ENCODE measurements around the gene HOXA9. TPM values are rescaled to one million over a fixed set of nuclear protein-coding genes. Genes with fewer than 3 reads are reported as not detected.

Gene HOXA9
- total and polyA plus RNA-seq, 4 donors, result 0.02 to 0.70 TPM; not detected in 2

- H3K9ac ChIP-seq (ENCODE audit: low read depth in 1 of 2, low read length in 2 of 2), result no peak overlapping the region
- H3K36me3 ChIP-seq (ENCODE audit: control insufficient read depth in 4 of 4, insufficient read depth in 3 of 4, low read depth in 1 of 4, low read length in 3 of 4), result no peaks in the 10 kb centered on the region
- no peaks in the 10 kb centered on the region for H3K9me3 ChIP-seq (ENCODE audit: control insufficient read depth in 4 of 4, low read length in 3 of 4)
- H3K27me3 ChIP-seq (ENCODE audit: control insufficient read depth in 4 of 4, insufficient read depth in 4 of 4, low read length in 3 of 4), result peaks cover 0 to 27% (median 6%) of the 10 kb centered on the region in 4 donors
- peaks cover 0 to 2% (median under 1%) of the 10 kb centered on the region in 4 donors for H3K4me1 ChIP-seq (ENCODE audit: control insufficient read depth in 4 of 4, insufficient read depth in 4 of 4, low read length in 3 of 4)
- WGBS, result 24% methylated on average over 45 of the region's 45 CpGs
- TF ChIP-seq, protein P1, sequence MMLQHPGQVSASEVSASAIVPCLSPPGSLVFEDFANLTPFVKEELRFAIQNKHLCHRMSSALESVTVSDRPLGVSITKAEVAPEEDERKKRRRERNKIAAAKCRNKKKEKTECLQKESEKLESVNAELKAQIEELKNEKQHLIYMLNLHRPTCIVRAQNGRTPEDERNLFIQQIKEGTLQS (IDR thresholded peaks at IDR 0.05), result no peak
- TF ChIP-seq GABPA (IDR thresholded peaks at IDR 0.05 in 1 of 2, conservative IDR thresholded peaks at IDR 0.05 in 1 of 2) (no peak), SP1 (IDR thresholded peaks at IDR 0.05) (no peak), NR2F2 (IDR thresholded peaks at IDR 0.05) (no peak), HNF4A (conservative IDR thresholded peaks at IDR 0.05) (no peak), RAD21 (IDR thresholded peaks at IDR 0.05) (no peak), JUND (IDR thresholded peaks at IDR 0.05) (no peak), MAX (IDR thresholded peaks at IDR 0.05) (no peak), FOXA1 (IDR thresholded peaks at IDR 0.05) (no peak), TAF1 (conservative IDR thresholded peaks at IDR 0.05) (no peak), HNF4G (IDR thresholded peaks at IDR 0.05) (no peak)
- TF ChIP-seq, protein P2, sequence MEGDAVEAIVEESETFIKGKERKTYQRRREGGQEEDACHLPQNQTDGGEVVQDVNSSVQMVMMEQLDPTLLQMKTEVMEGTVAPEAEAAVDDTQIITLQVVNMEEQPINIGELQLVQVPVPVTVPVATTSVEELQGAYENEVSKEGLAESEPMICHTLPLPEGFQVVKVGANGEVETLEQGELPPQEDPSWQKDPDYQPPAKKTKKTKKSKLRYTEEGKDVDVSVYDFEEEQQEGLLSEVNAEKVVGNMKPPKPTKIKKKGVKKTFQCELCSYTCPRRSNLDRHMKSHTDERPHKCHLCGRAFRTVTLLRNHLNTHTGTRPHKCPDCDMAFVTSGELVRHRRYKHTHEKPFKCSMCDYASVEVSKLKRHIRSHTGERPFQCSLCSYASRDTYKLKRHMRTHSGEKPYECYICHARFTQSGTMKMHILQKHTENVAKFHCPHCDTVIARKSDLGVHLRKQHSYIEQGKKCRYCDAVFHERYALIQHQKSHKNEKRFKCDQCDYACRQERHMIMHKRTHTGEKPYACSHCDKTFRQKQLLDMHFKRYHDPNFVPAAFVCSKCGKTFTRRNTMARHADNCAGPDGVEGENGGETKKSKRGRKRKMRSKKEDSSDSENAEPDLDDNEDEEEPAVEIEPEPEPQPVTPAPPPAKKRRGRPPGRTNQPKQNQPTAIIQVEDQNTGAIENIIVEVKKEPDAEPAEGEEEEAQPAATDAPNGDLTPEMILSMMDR (IDR thresholded peaks at IDR 0.05; ENCODE audit: low read depth, low read length, missing input control), result no peak
- TF ChIP-seq, protein P3, sequence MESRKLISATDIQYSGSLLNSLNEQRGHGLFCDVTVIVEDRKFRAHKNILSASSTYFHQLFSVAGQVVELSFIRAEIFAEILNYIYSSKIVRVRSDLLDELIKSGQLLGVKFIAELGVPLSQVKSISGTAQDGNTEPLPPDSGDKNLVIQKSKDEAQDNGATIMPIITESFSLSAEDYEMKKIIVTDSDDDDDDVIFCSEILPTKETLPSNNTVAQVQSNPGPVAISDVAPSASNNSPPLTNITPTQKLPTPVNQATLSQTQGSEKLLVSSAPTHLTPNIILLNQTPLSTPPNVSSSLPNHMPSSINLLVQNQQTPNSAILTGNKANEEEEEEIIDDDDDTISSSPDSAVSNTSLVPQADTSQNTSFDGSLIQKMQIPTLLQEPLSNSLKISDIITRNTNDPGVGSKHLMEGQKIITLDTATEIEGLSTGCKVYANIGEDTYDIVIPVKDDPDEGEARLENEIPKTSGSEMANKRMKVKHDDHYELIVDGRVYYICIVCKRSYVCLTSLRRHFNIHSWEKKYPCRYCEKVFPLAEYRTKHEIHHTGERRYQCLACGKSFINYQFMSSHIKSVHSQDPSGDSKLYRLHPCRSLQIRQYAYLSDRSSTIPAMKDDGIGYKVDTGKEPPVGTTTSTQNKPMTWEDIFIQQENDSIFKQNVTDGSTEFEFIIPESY (IDR thresholded peaks at IDR 0.05), result no peak
- peak overlapping the region; percentile 50 to 70 for H3K27ac ChIP-seq (ENCODE audit: low read depth in 1 of 2, low read length in 2 of 2)
- DNase-seq (ENCODE audit: low spot score), result no peak
- peak overlapping the region in 1 of 3 donors; percentile 42 for H3K4me3 ChIP-seq (ENCODE audit: low read depth in 1 of 3, low read length in 3 of 3)
Observed at GRCh38 chr7:27115221-27116026, 49.9 kb downstream of the HOXA9 start.

GRCh38 chr7:27114881-27115220 lies 50.5 kb downstream of the HOXA9 start:
- Histone ChIP-seq H3K27ac (ENCODE audit: low read depth in 1 of 2, low read length in 2 of 2) (peak overlapping the region; percentile 50 to 70), H3K4me3 (ENCODE audit: low read depth in 1 of 3, low read length in 3 of 3) (peak overlapping the region in 1 of 3 donors; percentile 42), H3K4me1 (ENCODE audit: control insufficient read depth in 4 of 4, insufficient read depth in 4 of 4, low read length in 3 of 4) (peaks cover 0 to 3% (median 2%) of the 10 kb centered on the region in 4 donors), H3K36me3 (ENCODE audit: control insufficient read depth in 4 of 4, insufficient read depth in 3 of 4, low read depth in 1 of 4, low read length in 3 of 4) (no peaks in the 10 kb centered on the region), H3K27me3 (ENCODE audit: control insufficient read depth in 4 of 4, insufficient read depth in 4 of 4, low read length in 3 of 4) (peaks cover 0 to 29% (median 6%) of the 10 kb centered on the region in 4 donors), H3K9ac (ENCODE audit: low read depth in 1 of 2, low read length in 2 of 2) (no peak overlapping the region), H3K9me3 (ENCODE audit: control insufficient read depth in 4 of 4, low read length in 3 of 4) (no peaks in the 10 kb centered on the region)
- DNase-seq (ENCODE audit: low spot score), result no peak
- WGBS, result 16% methylated on average over 6 of the region's 6 CpGs
- no peak for TF ChIP-seq HNF4A (conservative IDR thresholded peaks at IDR 0.05)
- TF ChIP-seq, protein P2 (IDR thresholded peaks at IDR 0.05; ENCODE audit: low read depth, low read length, missing input control), result no peak
- TF ChIP-seq NR2F2 (IDR thresholded peaks at IDR 0.05), result no peak
- TF ChIP-seq, protein P3 (IDR thresholded peaks at IDR 0.05), result no peak
